GM20000 (cell line): ENCODE measurements around the gene COL18A1.

ENCODE experiments used
- DNase-seq: peaks from one replicate; pipeline ENCODE4 v3.0.0; 2012; ENCODE audit warnings: low spot score
- CTCF ChIP-seq: IDR thresholded peaks from 2 replicates; pipeline ENCODE4 v1.5.1; 2012; ENCODE audit warnings: mild to moderate bottlenecking, control low read depth; ENCODE audit errors: extremely low read depth, missing control alignments

The COL18A1 gene

GRCh38 chr21:45516671-45517151 is 111.7 kb downstream of the COL18A1 start:
- no peak for TF ChIP-seq CTCF
- no peak for DNase-seq

- peak; percentile 71 for DNase-seq
- no peak for TF ChIP-seq CTCF
Observed at GRCh38 chr21:45517249-45518065, 112.5 kb downstream of the COL18A1 start.

GRCh38 chr21:45518742-45519141 is 113.8 kb downstream of the COL18A1 start:
- no peak for TF ChIP-seq CTCF
- DNase-seq, result no peak

- DNase-seq, result no peak
Observed at GRCh38 chr21:45519182-45519581, 114.2 kb downstream of the COL18A1 start.

GRCh38 chr21:45521241-45521640 is 116.3 kb downstream of the COL18A1 start:
- DNase-seq, result no peak
- TF ChIP-seq CTCF, result no peak

More at GRCh38 chr21:45519182-45519581, 114.2 kb downstream of the COL18A1 start:
- TF ChIP-seq CTCF, result no peak

- TF ChIP-seq CTCF, result no peak
- no peak for DNase-seq
Observed at GRCh38 chr21:45522381-45522780, 117.4 kb downstream of the COL18A1 start.

GRCh38 chr21:45522986-45523385 is 118.0 kb downstream of the COL18A1 start:
- TF ChIP-seq CTCF, result no peak
- DNase-seq, result no peak
